Activated CD4-positive, alpha-beta T cell treated with anti-CD3 and anti-CD28 coated beads for 1 hour (primary cell): ENCODE data around the gene BACE1-AS.
"Not testable (repeated sequence)": the region's sequence is repeated elsewhere in the genome, so short reads cannot be mapped to it uniquely, and the experiment has no call there.

Experiments used
- DNase-seq: peaks from one replicate; pipeline ENCODE4 v3.0.0-alpha.2; 2020

The BACE1-AS gene

GRCh38 chr11:117295438-117296137, 4.4 kb downstream of the BACE1-AS start:
- no peak for DNase-seq

- DNase-seq = no peak
Observed at GRCh38 chr11:117296881-117297280, 5.7 kb downstream of the BACE1-AS start.

GRCh38 chr11:117298195-117298594, 7.0 kb downstream of the BACE1-AS start:
- no peak for DNase-seq

DNA sequence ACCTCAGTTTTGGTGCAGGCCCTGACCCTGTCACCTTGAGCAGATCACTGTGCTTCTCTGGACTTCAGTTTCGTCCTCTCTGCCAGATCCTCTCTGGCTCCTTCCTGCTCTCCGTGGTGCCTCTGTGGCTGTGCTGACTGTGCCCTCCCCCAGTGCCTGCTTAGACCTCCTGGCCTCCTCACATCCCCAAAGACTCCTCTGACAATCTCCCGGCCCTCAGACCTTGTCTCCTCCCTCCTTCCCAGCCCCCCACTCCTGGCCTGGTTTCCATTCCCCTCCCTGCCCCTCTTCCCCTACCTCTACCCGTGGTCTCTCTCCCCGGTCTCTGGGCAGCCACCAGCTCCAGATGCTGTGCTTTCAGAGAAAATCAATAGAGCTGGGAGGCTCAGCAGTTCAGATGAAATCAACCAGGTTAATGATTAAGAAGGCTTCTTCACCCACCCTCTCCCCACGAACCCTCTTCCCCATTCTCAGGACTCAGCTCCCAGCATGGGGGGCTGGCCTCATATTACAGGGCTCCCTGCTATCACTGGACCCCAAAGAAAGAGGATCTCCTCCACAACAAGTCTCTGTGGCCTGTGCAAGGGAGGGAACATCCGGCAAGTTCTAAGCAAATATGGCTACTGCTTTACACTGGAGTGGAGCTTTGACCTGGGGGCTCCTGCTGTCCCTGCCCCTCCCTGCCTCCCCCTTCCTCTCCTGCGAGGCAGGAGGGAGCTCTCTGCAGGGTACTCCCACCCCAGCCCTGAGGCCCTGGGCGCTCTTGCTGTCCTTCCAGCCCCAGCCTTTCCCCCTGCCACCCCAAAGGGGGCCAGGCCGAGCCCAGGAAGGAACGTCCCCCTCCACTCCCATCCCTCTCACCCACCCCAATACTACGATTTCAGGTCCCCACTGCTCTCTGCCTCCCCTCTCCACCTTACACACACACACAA, 8.5 kb downstream of the BACE1-AS start:
- no peak for DNase-seq

DNA sequence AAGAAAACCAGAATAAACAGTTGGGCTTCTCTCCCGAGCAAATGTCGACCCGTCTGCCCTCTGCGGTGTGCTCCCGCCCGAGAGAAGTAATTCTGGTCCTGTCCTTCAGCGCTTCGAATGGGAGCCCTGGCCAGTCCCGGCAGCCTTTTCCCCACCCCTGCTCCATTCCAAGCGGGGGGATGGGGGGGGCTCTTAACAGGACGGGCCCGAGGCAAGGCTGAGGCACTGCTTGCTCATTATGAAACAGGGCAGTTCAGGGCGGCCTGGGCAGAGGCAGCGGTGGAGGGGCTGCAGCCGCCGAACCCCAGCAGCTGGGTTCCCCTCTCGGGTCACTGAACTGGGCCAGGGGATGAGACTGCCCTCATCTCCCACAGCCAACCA, 9.1 kb downstream of the BACE1-AS start:
- DNase-seq = no peak

DNA sequence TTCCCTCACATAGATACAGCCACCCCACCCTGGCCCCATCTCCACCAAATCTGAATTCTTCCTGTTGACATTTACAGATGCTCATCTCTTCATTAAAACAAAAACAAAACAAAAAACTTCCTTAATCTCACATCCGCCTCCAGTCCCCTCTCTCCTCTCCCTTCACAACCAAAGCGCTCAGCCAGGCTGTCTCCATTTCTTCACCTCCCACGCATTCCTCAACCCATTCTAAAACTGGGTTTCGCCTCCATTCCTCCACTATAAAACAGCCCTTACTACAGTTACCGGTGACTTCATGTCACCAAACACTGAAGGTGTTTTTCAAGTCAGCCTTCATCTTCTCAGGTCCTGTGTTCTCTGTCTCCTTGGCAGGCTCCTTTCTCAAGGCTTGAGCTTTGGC, 9.6 kb downstream of the BACE1-AS start:
- DNase-seq = no peak

DNA sequence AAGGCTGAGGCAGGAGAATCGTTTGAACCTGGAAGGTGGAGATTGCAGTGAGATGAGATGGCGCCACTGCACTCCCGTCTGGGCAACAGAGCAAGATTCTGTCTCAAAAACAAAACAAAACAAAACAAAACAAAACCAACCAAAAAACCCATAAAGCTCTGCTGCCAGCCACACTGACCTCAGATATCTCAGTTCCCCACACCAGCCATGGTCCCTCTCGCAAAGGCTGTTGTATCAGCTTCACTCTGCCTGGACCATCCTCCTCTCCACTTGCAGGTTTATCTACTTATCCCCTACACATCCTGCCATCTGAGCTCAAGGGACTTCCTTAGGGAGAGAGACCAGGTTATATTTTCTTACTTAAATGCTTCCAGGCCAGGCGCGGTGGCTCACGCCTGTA, 11.1 kb downstream of the BACE1-AS start:
- DNase-seq = no peak

DNA sequence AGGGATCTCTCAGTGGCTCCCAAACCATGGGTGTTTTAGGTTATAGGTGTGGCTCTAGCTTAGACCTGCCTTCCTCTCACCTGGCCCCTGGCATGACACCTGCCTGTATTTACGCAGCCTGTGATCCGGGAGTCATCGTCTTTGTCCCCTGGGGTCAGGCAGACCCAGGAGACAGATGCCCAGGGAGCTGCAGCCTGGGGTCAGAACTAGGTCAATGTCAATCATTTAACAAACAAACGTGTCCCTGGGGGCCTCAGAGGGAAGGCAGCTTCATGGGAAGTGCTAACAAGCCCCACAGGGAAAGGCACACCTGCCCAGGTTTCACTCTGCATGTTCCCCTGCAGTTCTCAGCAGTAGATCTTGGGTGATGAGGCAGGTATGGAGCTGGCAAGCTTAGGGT, 12.0 kb downstream of the BACE1-AS start:
- no peak for DNase-seq

GRCh38 chr11:117303646-117304315, 12.6 kb downstream of the BACE1-AS start:
- DNase-seq = no peak

DNA sequence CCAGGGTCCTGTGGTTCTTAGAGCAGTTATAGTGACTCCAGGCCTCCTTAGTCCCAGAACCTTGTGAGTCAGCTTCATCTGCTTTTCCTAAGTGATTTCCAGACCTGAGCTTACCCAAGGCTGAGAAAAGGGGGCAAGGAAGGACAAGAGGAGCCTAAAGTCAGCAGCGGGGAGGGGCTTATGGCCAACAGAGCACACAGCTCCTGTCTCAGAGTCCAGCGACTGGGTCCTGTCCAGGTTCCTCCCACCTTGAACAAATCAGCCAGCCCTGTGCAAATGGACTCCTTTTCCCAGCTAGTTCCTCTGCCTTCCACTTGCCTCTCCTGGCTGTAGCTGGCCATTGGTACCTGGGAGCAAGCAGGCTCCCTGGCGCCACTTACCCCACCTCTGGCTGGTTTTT, 14.0 kb downstream of the BACE1-AS start:
- no peak for DNase-seq

DNA sequence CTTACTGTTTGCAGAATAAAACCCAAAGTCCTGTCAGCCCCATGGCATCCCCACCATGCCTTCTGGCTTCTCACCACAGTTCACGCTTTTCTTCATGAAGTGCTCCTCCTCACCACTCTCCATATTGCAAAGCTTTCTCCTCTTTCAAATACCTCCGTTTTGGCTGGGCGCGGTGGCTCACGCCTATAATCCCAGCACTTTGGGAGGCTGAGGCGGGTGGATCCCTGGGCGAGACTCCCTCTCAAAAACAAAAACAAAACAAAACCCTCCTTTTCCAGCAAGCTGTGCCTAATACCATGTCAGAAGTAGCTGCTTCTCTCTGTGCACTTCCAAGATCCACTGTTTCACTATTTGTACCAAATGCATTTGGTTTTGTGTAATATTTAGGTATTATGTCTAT, 18.2 kb downstream of the BACE1-AS start:
- no peak for DNase-seq

- DNase-seq = no peak
Observed at GRCh38 chr11:117313091-117313490, 21.9 kb downstream of the BACE1-AS start.

- no peak for DNase-seq
Observed at GRCh38 chr11:117313828-117314768, 23.0 kb downstream of the BACE1-AS start.

GRCh38 chr11:117314840-117315239, 23.7 kb downstream of the BACE1-AS start:
- no peak for DNase-seq

DNA sequence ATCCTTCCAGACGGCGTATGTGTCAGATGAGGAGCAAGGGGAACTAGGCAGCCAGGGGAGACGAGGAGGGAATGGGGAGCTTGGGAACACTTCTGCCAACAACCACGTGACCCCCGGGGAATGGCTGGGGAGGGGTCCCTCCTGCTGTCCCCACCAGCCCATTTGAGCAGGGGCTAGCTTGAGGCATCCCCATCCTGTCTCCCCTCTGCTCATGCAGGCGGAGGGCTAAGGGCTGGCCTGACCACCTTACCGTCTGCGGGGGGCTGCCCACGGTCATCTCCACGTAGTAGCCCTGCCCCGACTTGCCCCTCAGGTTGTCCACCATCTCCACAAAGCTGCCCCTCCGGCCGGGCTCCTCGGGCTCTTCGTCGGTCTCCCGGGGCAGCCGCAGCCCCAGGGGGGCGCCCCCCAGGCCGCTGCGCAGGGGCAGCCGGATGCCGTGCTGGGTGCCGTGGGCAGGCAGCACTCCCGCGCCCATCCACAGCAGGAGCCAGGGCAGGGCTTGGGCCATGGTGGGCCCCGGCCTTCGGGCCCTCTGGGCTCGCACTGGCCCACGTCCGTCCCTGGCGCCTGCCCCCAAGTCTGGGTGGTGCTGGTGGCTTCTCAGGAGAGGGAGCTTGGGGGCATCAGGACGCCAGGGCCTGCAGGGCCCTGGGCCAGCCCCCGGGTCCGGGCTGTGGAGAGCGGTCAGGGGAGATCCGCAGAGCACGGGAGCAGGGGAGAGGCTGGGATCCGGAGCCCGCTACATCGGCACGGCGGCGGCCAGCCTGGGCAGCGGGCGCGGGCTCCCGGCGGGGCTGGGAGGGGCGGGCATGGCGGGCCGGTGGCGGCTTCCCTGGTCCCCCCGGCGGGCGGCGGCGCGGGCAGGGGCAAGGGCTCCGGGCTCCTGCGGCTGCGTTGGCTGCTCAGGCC, 24.4 kb downstream of the BACE1-AS start:
- no peak for DNase-seq

DNA sequence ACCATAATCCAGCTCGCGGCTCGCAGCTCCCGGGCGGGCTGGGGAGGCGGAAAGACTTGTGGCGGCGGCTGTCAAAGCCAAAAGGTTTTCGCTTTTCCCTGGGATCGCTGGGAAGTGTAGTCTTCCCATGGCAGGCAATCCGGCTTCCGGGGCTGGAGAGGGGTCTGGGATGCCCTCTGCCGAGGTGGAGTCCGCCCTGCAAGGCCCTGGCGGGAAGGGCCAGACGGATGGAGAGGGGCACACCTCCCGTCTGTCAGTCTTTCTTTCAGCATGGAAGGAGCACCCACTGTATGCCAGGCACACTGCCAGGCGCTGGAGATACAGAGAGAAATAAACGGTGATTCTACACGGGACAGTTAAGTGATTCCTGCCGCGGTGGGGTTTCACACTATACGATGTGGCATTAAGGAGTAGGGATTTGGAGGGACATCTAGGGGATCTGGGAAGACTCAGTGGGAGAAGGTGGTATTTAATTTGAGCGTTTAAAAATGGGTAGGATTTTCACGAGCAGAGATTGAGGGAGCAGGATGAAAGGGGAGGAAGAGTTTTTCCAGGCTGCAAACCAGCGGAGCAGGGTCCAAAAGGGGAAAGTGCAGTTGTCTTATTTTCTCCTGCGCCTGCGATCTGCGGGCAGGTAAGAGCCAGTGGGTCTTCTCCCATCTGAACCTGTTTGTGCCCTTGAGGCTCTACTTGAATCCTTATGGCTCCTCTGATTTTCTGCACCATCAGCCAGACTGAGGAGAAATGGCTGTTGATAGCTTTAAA, 25.2 kb downstream of the BACE1-AS start, which contains the start of gene BACE1:
TSS of gene BACE1 (minus strand) at position 60 of the 765 bp plus-strand sequence. CDS start 461 bp downstream, outside the sequence.
- DNase-seq = no peak

- no peak for DNase-seq
Observed at GRCh38 chr11:117318738-117319137, 27.6 kb downstream of the BACE1-AS start.

GRCh38 chr11:117319214-117319840, 28.2 kb downstream of the BACE1-AS start:
- no peak for DNase-seq

GRCh38 chr11:117327255-117327566, 36.1 kb downstream of the BACE1-AS start:
- not testable (repeated sequence) for DNase-seq
